K562 (cell line): Measurements from ENCODE around the gene ANKRD45. TPM values are rescaled to one million over a fixed set of nuclear protein-coding genes. Genes with fewer than 3 reads are reported as not detected.
A peak's percentile ranks its signal among the peaks of the same experiment; 100 is the strongest.

Experiments used
- ATAC-seq: fragments of 200-7000 bp; cut with Tn5 transposase; 3 replicates; pipeline ENCODE4 v1.9.1; 2020; ENCODE audit warnings: moderate library complexity
- BruUV-seq: library from RNA; stranded (reverse); fragments of 400-500 nt; replicated peaks from 2 replicates; lab custom pipeline; 2021; lab: Mats Ljungman, UMichigan
- CTCF ChIA-PET: fragments of 300-600 bp; formaldehyde crosslinking; extraction: SDS; loops from one replicate; lab custom pipeline; 2021; ENCODE audit warnings: low intra/inter-chr PET ratio; lab: Yijun Ruan, JAX
- POLR2A ChIA-PET: fragments of 300-600, 350-650 bp; sonication (Branson Sonifier 250); formaldehyde crosslinking; extraction: SDS; loops from one replicate; lab custom pipeline; 2021; ENCODE audit warnings: antibody characterized with exemption, inconsistent platforms; lab: Yijun Ruan, JAX
- DNase-seq, 4 experiments: peaks; one replicate each; pipeline versions ENCODE4 v3.0.0 to v3.0.0-alpha.2; 2011 to 2018; ENCODE audit warnings: low spot score in 3 of 4, mixed read lengths in 3 of 4; ENCODE audit errors: extremely low read depth in 1 of 4
- FAIRE-seq: peaks from 2 replicates; lab custom pipeline; 2011; peaks lifted over from hg19 to GRCh38; lab: Jason Lieb, UNC
- H2AFZ ChIP-seq: 2 replicates; pipeline ENCODE4 v1.6.0; 2011; ENCODE audit warnings: low read depth, low read length, control low read depth, inconsistent platforms
- H3K27ac ChIP-seq: fragments of 200-600 bp; 3 replicates; pipeline ENCODE4 v1.8.0; 2011; ENCODE audit warnings: low read depth, mild to moderate bottlenecking, control low read depth, inconsistent platforms, low read length, moderate library complexity, mixed read lengths; ENCODE audit errors: extremely low read depth
- H3K27me3 ChIP-seq, 2 experiments: fragments of 300-600 bp in 1 of 2; 2 replicates in 1 of 2; 3 replicates in 1 of 2; pipeline versions ENCODE4 v1.6.0 to v1.8.0; 2011; ENCODE audit warnings: inconsistent platforms in 2 of 2, low read length in 2 of 2, mild to moderate bottlenecking in 1 of 2, mixed read lengths in 1 of 2, moderate library complexity in 1 of 2; ENCODE audit not compliant: control insufficient read depth in 2 of 2, insufficient read depth in 2 of 2
- H3K36me3 ChIP-seq: fragments of 300-600 bp; 3 replicates; pipeline ENCODE4 v1.8.0; 2011; ENCODE audit warnings: mild to moderate bottlenecking, low read length, inconsistent platforms; ENCODE audit not compliant: control insufficient read depth, insufficient read depth
- H3K4me1 ChIP-seq, 2 experiments: fragments of 200-600 bp in 1 of 2; replicated peaks in 1 of 2; 2 replicates in 1 of 2; 3 replicates in 1 of 2; pipeline versions ENCODE4 v1.5.1 to v1.8.0; 2011; ENCODE audit warnings: inconsistent platforms in 2 of 2, low read length in 2 of 2, mild to moderate bottlenecking in 1 of 2, mixed read lengths in 1 of 2, moderate library complexity in 1 of 2; ENCODE audit not compliant: control insufficient read depth in 2 of 2, insufficient read depth in 2 of 2
- H3K4me2 ChIP-seq: 2 replicates; pipeline ENCODE4 v1.6.1; 2011; ENCODE audit warnings: low read length, control low read depth, inconsistent platforms, mixed read lengths; ENCODE audit not compliant: insufficient read depth
- H3K4me3 ChIP-seq: fragments of 200-600 bp; sonication (generic), shearing (Covaris generic); 2 replicates; pipeline ENCODE4 v1.5.1; 2016; ENCODE audit warnings: control low read depth, inconsistent platforms
- H3K79me2 ChIP-seq: fragments of 200-600 bp; 3 replicates; pipeline ENCODE4 v1.8.0; 2011; ENCODE audit warnings: low read length, inconsistent platforms; ENCODE audit not compliant: control insufficient read depth, insufficient read depth
- H3K9ac ChIP-seq, 2 experiments: 2 replicates each; pipeline versions ENCODE4 v1.6.0 to v1.6.1; 2011; ENCODE audit warnings: low read depth in 2 of 2, low read length in 2 of 2, control low read depth in 1 of 2, inconsistent platforms in 1 of 2, mild to moderate bottlenecking in 1 of 2, mixed read lengths in 1 of 2; ENCODE audit not compliant: insufficient read depth in 1 of 2
- H3K9me1 ChIP-seq: one replicate; pipeline ENCODE4 v1.6.0; 2011; ENCODE audit warnings: inconsistent platforms, mild to moderate bottlenecking, low read length, moderate library complexity; ENCODE audit not compliant: control insufficient read depth, insufficient read depth
- H3K9me3 ChIP-seq: replicated peaks from 2 replicates; pipeline ENCODE4 v1.5.1; 2011; ENCODE audit warnings: low read depth, low read length, inconsistent platforms; ENCODE audit not compliant: control insufficient read depth, insufficient read depth
- H4K20me1 ChIP-seq: replicated peaks from 2 replicates; pipeline ENCODE4 v1.6.1; 2011; ENCODE audit warnings: low read length, inconsistent platforms, mixed read lengths; ENCODE audit not compliant: control insufficient read depth, insufficient read depth
- ATF3 ChIP-seq, 2 experiments: fragments of 450-650 bp in 1 of 2; sonication (generic) in 1 of 2; formaldehyde crosslinking in 1 of 2; IDR thresholded peaks in 1 of 2; conservative IDR thresholded peaks in 1 of 2; 2 replicates each; pipeline versions ENCODE4 v1.6.1 to v1.8.1; 2016 to 2023; ENCODE audit warnings: mild to moderate bottlenecking in 2 of 2, moderate library complexity in 2 of 2, inconsistent platforms in 1 of 2, missing genetic modification reagents in 1 of 2
- ATF4 ChIP-seq: fragments of 450-650 bp; formaldehyde crosslinking; IDR thresholded peaks from 2 replicates; pipeline ENCODE4 v1.4.0; 2022; ENCODE audit warnings: mild to moderate bottlenecking, moderate library complexity
- CBX8 ChIP-seq: fragments of 200-600 bp; sonication (generic); IDR thresholded peaks from 2 replicates; pipeline ENCODE4 v1.6.1; 2012; ENCODE audit warnings: borderline replicate concordance, mixed run types, low read depth, mild to moderate bottlenecking, moderate library complexity, mixed read lengths, low read length, control low read depth, inconsistent platforms; ENCODE audit not compliant: poor library complexity, severe bottlenecking; ENCODE audit errors: extremely low read depth
- CEBPB ChIP-seq: fragments of 450-650 bp; IDR thresholded peaks from 2 replicates; pipeline ENCODE4 v1.6.1; 2016; ENCODE audit warnings: missing genetic modification characterization, missing compliant biosample characterization
- CEBPG ChIP-seq, 3 experiments: fragments of 200-800 bp in 1 of 3; sonication (Bioruptor generic) in 1 of 3; sonication (generic) in 1 of 3; formaldehyde crosslinking in 1 of 3; IDR thresholded peaks in 2 of 3; conservative IDR thresholded peaks in 1 of 3; 2 replicates each; pipeline versions ENCODE4 v1.6.1 to v1.8.0; 2016 to 2022; ENCODE audit warnings: missing compliant biosample characterization in 2 of 3, missing genetic modification characterization in 2 of 3, mild to moderate bottlenecking in 1 of 3, missing genetic modification reagents in 1 of 3
- GATA2 ChIP-seq: sonication (generic); formaldehyde crosslinking; IDR thresholded peaks from 2 replicates; pipeline ENCODE4 v1.4.0; 2020; ENCODE audit warnings: mild to moderate bottlenecking, missing genetic modification reagents
- PHTF2 ChIP-seq: fragments of 250-450 bp; sonication (Bioruptor Pico); IDR thresholded peaks from 2 replicates; pipeline ENCODE4 v1.5.0; 2021; ENCODE audit warnings: mild to moderate bottlenecking
- RFX1 ChIP-seq: fragments of 450-650 bp; IDR thresholded peaks from 2 replicates; pipeline ENCODE4 v1.6.1; 2016; ENCODE audit warnings: mild to moderate bottlenecking, moderate library complexity
- whole genome bisulfite sequencing: fragments of 100-300 bp; shearing (Covaris generic); methylation state at CpG from one replicate; pipeline ENCODE4 v1.1.6; 2016; ENCODE audit warnings: low coverage, mixed read lengths; ENCODE audit not compliant: insufficient coverage; ENCODE audit errors: missing lambda C conversion rate; 5-methylcytosine and 5-hydroxymethylcytosine counted together
- in situ Hi-C: fragments of 300-500 bp; cut with MboI; formaldehyde crosslinking; loops from 4 replicates; pipeline ENCODE4 v1.15.0; 2018; ENCODE audit warnings: inconsistent platforms, mixed read lengths
- intact Hi-C: fragments of 100-400 bp; cut with micrococcal nuclease; formaldehyde crosslinking; loops from 2 replicates; pipeline ENCODE4 v1.14.2; 2022
- polyA plus RNA-seq, 8 experiments: library from polyadenylated mRNA; depleted of rRNA in 4 of 8; stranded (reverse) in 5 of 8; unstranded in 3 of 8; fragments of >200 nt; fragmentation: Nextera tagmentation in 2 of 8; fragmentation: Illumina TruSeq in 1 of 8; extraction: Ambion mirVana in 2 of 8; extraction: Trizol in 1 of 8; gene quantifications; 2 replicates each; pipeline versions ENCODE4 v1.2.1 to v1.2.3, GENCODE V29; 2011 to 2014; ENCODE audit warnings: inconsistent platforms in 1 of 8, missing spikeins in 1 of 8
- total RNA-seq, 7 experiments: library from RNA; depleted of rRNA in 6 of 7; stranded (reverse); fragments of >200 nt in 6 of 7; fragmentation: Illumina TruSeq in 2 of 7; extraction: Trizol in 2 of 7; gene quantifications; 2 replicates each; pipeline versions ENCODE4 v1.2.1 to v1.2.3, GENCODE V29; 2011 to 2021; ENCODE audit warnings: low replicate concordance in 1 of 7
- TF ChIP-seq, protein P1 (sequence below): fragments of 450-650 bp; formaldehyde crosslinking; conservative IDR thresholded peaks from 2 replicates; pipeline ENCODE4 v1.4.0; 2022; ENCODE audit warnings: mild to moderate bottlenecking, missing genetic modification characterization

ANKRD45 gene
- total and polyA plus RNA-seq, 9 of the 15 experiments (the other 6 are each of a cell fraction or from before 2014, with no cell fraction given) = 0.10 to 0.30 (median 0.11) TPM; not detected in 2

DNA sequence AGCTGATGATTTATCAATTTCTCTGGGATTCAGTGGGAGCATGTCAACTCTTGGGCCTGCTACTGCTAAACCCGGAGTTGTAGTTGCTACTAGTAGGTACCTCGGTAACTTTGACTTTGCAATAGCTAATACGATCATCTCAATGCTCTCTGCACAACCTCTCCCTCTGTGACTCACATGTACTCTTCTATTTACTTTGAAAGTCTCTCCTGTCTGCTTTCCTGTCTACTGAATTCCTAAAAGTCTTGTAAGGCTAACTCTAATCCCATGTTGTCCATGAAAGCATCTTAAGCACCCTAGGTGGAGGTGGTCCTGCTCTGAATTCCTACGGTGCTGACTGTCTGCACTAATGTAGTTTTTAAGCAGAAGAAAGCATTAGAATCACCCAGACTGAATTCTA is 96.1 kb downstream of the ANKRD45 start:
- ChIA-PET CTCF (no interaction called here), POLR2A (interaction anchor here (1.1 kb wide), 1 partner anchor 9 kb away, joined by 3 read pairs; no protein-coding TSS in a partner anchor)
- Histone ChIP-seq H3K27ac (no peak overlapping the region), H3K27me3 (peaks cover 2 to 4% of the 10 kb centered on the region in 2 experiments; a peak in 2 of 5 replicates), H2AFZ (peak overlapping the region; percentile 56), H3K9ac (no peak overlapping the region), H3K4me2 (no peak overlapping the region), H3K36me3 (no peaks in the 10 kb centered on the region), H3K4me3 (no peak overlapping the region), H3K9me1 (no peaks in the 10 kb centered on the region), H3K79me2 (no peaks in the 10 kb centered on the region), H4K20me1 (no peaks in the 10 kb centered on the region), H3K4me1 (no peaks in the 10 kb centered on the region), H3K9me3 (no peaks in the 10 kb centered on the region)
- no TSS peak for BruUV-seq
- FAIRE-seq = no peak
- in situ Hi-C loops = no loop called here
- no peak for TF ChIP-seq PHTF2 (CRISPR knock-in tag)
- no peak for DNase-seq
- no peak for ATAC-seq
- intact Hi-C loops = loop anchor here (10.0 kb wide), 1 partner anchor 251 kb away; the partner anchor contains the start of genes CENPL and DARS2
- 22% methylated on average over 4 of the region's 4 CpGs for WGBS

- in situ Hi-C loops = no loop called here
- DNase-seq (no peak), ATAC-seq (no peak), FAIRE-seq (no peak)
- no peaks in the 10 kb centered on the region for H3K9me3 ChIP-seq
- CTCF ChIA-PET = no interaction called here
- H3K79me2 ChIP-seq = no peaks in the 10 kb centered on the region
- H4K20me1 ChIP-seq = no peaks in the 10 kb centered on the region
- H3K4me3 ChIP-seq = no peak overlapping the region
- no TSS peak for BruUV-seq
- no peaks in the 10 kb centered on the region for H3K27me3 ChIP-seq
- H3K9ac ChIP-seq = no peak overlapping the region
- no peaks in the 10 kb centered on the region for H3K9me1 ChIP-seq
- no peaks in the 10 kb centered on the region for H3K36me3 ChIP-seq
- no peak overlapping the region for H2AFZ ChIP-seq
- H3K27ac ChIP-seq = no peak overlapping the region
- POLR2A ChIA-PET = interaction anchor here (0.5 to 0.8 kb wide), 2 partner anchors 10 to 1079 kb away, joined by 3 to 4 read pairs; no protein-coding TSS in a partner anchor
- intact Hi-C loops = loop anchor here (10.0 kb wide), 1 partner anchor 252 kb away; the partner anchor contains the start of genes CENPL and DARS2
- TF ChIP-seq GATA2 (CRISPR knock-in tag) = no peak
- TF ChIP-seq CBX8 = no peak
- 0 out of 2 replicates have a peak, but pooled peaks have one; percentile 34 for TF ChIP-seq CEBPG (CRISPR knock-in tag; IDR thresholded peaks at IDR 0.05)
- peak; percentile 78 to 82 for TF ChIP-seq CEBPG (tag; conservative IDR thresholded peaks at IDR 0.05 in 1 of 2, IDR thresholded peaks at IDR 0.05 in 1 of 2)
- TF ChIP-seq RFX1 = peak; percentile 42
- TF ChIP-seq CEBPB (tag) = peak; percentile 82
- TF ChIP-seq, protein P1, sequence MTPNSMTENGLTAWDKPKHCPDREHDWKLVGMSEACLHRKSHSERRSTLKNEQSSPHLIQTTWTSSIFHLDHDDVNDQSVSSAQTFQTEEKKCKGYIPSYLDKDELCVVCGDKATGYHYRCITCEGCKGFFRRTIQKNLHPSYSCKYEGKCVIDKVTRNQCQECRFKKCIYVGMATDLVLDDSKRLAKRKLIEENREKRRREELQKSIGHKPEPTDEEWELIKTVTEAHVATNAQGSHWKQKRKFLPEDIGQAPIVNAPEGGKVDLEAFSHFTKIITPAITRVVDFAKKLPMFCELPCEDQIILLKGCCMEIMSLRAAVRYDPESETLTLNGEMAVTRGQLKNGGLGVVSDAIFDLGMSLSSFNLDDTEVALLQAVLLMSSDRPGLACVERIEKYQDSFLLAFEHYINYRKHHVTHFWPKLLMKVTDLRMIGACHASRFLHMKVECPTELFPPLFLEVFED (CRISPR knock-in tag) = no peak
- 0 out of 2 replicates have a peak, but pooled peaks have one; percentile 20 for TF ChIP-seq ATF4
- peak; percentile 76 for TF ChIP-seq ATF3 (IDR thresholded peaks at IDR 0.05)
- no peak for TF ChIP-seq ATF3 (CRISPR knock-in tag; conservative IDR thresholded peaks at IDR 0.05)
- TF ChIP-seq, all 486 proteins: peak for 5
- 24% methylated on average over 3 of the region's 3 CpGs for WGBS
- no peak overlapping the region for H3K4me2 ChIP-seq
- no peaks in the 10 kb centered on the region for H3K4me1 ChIP-seq
Measured at GRCh38 chr1:173572201-173572873, 97.3 kb downstream of the ANKRD45 start.
